ENCODE measurements around the gene APBB3.

APBB3 gene

GRCh38 chr5:140591747-140592372 is 27.5 kb upstream of the APBB3 start (continued):
- TF ChIP-seq ARNTL (CRISPR knock-in tag; IDR thresholded peaks at IDR 0.05; ENCODE audit: borderline replicate concordance, low read depth) = no peak

- TF ChIP-seq OSR1 (CRISPR knock-in tag; IDR thresholded peaks at IDR 0.05) (no peak), CREB5 (CRISPR knock-in tag; IDR thresholded peaks at IDR 0.05; ENCODE audit: low read depth) (no peak), ZFP3 (CRISPR knock-in tag; IDR thresholded peaks at IDR 0.05) (no peak), ISL1 (CRISPR knock-in tag; IDR thresholded peaks at IDR 0.05) (no peak), GLIS3 (CRISPR knock-in tag; IDR thresholded peaks at IDR 0.05) (no peak), ZNF565 (CRISPR knock-in tag; conservative IDR thresholded peaks at IDR 0.05; ENCODE audit: low read depth) (no peak), TCF4 (CRISPR knock-in tag; IDR thresholded peaks at IDR 0.05; ENCODE audit: borderline replicate concordance) (no peak), TSHZ2 (CRISPR knock-in tag; IDR thresholded peaks at IDR 0.05) (no peak), ESRRG (CRISPR knock-in tag; IDR thresholded peaks at IDR 0.05) (no peak), PATZ1 (CRISPR knock-in tag; IDR thresholded peaks at IDR 0.05; ENCODE audit: borderline replicate concordance) (no peak), POU6F1 (CRISPR knock-in tag; IDR thresholded peaks at IDR 0.05; ENCODE audit: borderline replicate concordance, low read depth) (no peak), CSRNP3 (CRISPR knock-in tag; IDR thresholded peaks at IDR 0.05) (no peak), RARB (CRISPR knock-in tag; IDR thresholded peaks at IDR 0.05) (no peak)
- no peak for ATAC-seq
Observed at GRCh38 chr5:140590861-140591260, 26.5 kb upstream of the APBB3 start.

GRCh38 chr5:140588311-140589070 is 24.1 kb upstream of the APBB3 start:
- TF ChIP-seq ZC3H10 (CRISPR knock-in tag; IDR thresholded peaks at IDR 0.05) (no peak), BACH2 (CRISPR knock-in tag; IDR thresholded peaks at IDR 0.05; ENCODE audit: borderline replicate concordance) (no peak), ZFP30 (CRISPR knock-in tag; IDR thresholded peaks at IDR 0.05) (no peak), PATZ1 (CRISPR knock-in tag; IDR thresholded peaks at IDR 0.05; ENCODE audit: borderline replicate concordance) (no peak), OSR1 (CRISPR knock-in tag; IDR thresholded peaks at IDR 0.05) (no peak), TOX (CRISPR knock-in tag; IDR thresholded peaks at IDR 0.05; ENCODE audit: borderline replicate concordance) (no peak), POU6F1 (CRISPR knock-in tag; IDR thresholded peaks at IDR 0.05; ENCODE audit: borderline replicate concordance, low read depth) (no peak), CSRNP3 (CRISPR knock-in tag; IDR thresholded peaks at IDR 0.05) (no peak), CREB5 (CRISPR knock-in tag; IDR thresholded peaks at IDR 0.05; ENCODE audit: low read depth) (no peak), ESRRG (CRISPR knock-in tag; IDR thresholded peaks at IDR 0.05) (no peak), ARNTL (CRISPR knock-in tag; IDR thresholded peaks at IDR 0.05; ENCODE audit: borderline replicate concordance, low read depth) (no peak), CSDC2 (CRISPR knock-in tag; IDR thresholded peaks at IDR 0.05) (no peak)
- no peak for ATAC-seq

Data from SK-N-SH treated with all-trans-retinoic acid at 6 μM for 48 hours (cell line).